HL-60 (cell line): ENCODE results near the gene TLCD3A.

ENCODE experiments used
- DNase-seq, 2 experiments: peaks; one replicate each; pipeline ENCODE4 v3.0.0-alpha.2; 2010 to 2020; ENCODE audit warnings: low read depth in 1 of 2, low spot score in 1 of 2
- H3K27ac ChIP-seq: fragments of 250-450 bp; sonication (Bioruptor Pico); replicated peaks from 2 replicates; pipeline ENCODE4 v1.5.1; 2020; ENCODE audit warnings: mild to moderate bottlenecking, moderate library complexity
- H3K27me3 ChIP-seq: fragments of 250-450 bp; sonication (Bioruptor Pico); 2 replicates; pipeline ENCODE4 v1.5.1; 2021; ENCODE audit warnings: mild to moderate bottlenecking, moderate library complexity; ENCODE audit not compliant: insufficient read depth, poor library complexity, severe bottlenecking
- H3K4me3 ChIP-seq: replicated peaks from 2 replicates; pipeline ENCODE4 v1.5.1; 2011; ENCODE audit warnings: mild to moderate bottlenecking, control low read depth, low read length; ENCODE audit not compliant: insufficient read depth
- CTCF ChIP-seq: IDR thresholded peaks from one replicate; pipeline ENCODE4 v1.5.1; 2011; ENCODE audit warnings: low read length, control low read depth, inconsistent platforms; ENCODE audit not compliant: insufficient read depth
- GABPA ChIP-seq: IDR thresholded peaks from 2 replicates; pipeline ENCODE4 v1.6.1; 2012; ENCODE audit warnings: low read depth
- POLR2AphosphoS5 ChIP-seq: IDR thresholded peaks from 2 replicates; pipeline ENCODE4 v1.6.1; 2012; ENCODE audit warnings: low read depth
- SPI1 ChIP-seq: IDR thresholded peaks from 2 replicates; pipeline ENCODE4 v1.6.1; 2012; ENCODE audit warnings: low read depth, mild to moderate bottlenecking, borderline replicate concordance
- TF ChIP-seq, protein P1 (sequence below): IDR thresholded peaks from 2 replicates; pipeline ENCODE4 v1.6.1; 2012; ENCODE audit warnings: low read depth; ENCODE audit not compliant: insufficient replicate concordance

The TLCD3A gene

GRCh38 chr17:685006-685405, 47.4 kb upstream of the TLCD3A start:
- no peak overlapping the region for H3K4me3 ChIP-seq
- DNase-seq = no peak
- H3K27me3 ChIP-seq = no peaks in the 10 kb centered on the region
- TF ChIP-seq POLR2AphosphoS5 = no peak
- TF ChIP-seq CTCF = no peak
- TF ChIP-seq, protein P1, sequence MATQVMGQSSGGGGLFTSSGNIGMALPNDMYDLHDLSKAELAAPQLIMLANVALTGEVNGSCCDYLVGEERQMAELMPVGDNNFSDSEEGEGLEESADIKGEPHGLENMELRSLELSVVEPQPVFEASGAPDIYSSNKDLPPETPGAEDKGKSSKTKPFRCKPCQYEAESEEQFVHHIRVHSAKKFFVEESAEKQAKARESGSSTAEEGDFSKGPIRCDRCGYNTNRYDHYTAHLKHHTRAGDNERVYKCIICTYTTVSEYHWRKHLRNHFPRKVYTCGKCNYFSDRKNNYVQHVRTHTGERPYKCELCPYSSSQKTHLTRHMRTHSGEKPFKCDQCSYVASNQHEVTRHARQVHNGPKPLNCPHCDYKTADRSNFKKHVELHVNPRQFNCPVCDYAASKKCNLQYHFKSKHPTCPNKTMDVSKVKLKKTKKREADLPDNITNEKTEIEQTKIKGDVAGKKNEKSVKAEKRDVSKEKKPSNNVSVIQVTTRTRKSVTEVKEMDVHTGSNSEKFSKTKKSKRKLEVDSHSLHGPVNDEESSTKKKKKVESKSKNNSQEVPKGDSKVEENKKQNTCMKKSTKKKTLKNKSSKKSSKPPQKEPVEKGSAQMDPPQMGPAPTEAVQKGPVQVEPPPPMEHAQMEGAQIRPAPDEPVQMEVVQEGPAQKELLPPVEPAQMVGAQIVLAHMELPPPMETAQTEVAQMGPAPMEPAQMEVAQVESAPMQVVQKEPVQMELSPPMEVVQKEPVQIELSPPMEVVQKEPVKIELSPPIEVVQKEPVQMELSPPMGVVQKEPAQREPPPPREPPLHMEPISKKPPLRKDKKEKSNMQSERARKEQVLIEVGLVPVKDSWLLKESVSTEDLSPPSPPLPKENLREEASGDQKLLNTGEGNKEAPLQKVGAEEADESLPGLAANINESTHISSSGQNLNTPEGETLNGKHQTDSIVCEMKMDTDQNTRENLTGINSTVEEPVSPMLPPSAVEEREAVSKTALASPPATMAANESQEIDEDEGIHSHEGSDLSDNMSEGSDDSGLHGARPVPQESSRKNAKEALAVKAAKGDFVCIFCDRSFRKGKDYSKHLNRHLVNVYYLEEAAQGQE = no peak
- TF ChIP-seq SPI1 = no peak
- TF ChIP-seq GABPA = no peak
- no peak overlapping the region for H3K27ac ChIP-seq

DNA sequence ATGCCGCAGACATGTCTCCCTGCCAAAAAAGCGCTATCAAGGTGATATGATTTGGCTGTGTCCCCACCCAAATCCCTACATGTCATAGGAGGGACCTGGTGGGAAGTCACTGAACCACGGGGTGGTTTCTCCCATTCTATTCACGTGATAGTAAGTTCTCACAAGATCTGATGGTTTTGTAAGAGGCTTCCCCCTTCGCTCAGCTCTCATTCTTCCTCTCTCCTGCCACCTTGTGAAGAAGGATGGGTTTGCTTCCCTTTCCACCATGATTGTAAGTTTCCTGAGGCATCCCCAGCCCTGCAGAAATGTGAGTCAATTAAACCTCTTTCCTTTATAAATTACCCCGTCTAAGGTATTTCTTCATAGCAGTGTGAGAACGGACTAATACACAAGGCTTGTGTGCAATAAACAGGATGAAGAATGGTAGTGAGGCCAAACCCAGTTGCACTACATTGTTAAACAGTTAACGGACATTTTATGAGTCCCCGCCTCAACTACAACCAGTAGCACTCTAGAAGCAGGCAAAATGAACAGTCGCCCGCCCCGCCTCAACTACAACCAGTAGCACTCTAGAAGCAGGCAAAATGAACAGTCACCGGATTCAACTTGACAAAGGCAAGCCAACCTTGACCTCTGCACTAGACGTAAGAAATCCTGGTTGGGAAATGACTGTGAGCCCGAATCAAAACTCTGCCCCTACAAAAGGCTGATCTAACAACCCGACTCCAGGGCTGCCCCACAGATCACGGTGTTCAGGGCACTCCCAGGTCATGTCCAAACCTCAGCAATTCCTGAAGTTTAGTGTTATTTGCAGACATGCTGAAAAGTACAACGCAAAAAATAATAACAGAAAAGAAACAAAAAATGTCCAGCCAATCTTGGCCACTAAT, 44.1 kb upstream of the TLCD3A start:
- Histone ChIP-seq H3K27ac (peak overlapping the region; percentile 19; the same call in 1 of the 2 replicates), H3K4me3 (no peak overlapping the region), H3K27me3 (no peaks in the 10 kb centered on the region)
- peak; percentile 28 to 55 for DNase-seq
- TF ChIP-seq, protein P1 = no peak
- TF ChIP-seq CTCF = no peak
- peak; percentile 25; the same call in 1 of the 2 replicates for TF ChIP-seq SPI1

DNA sequence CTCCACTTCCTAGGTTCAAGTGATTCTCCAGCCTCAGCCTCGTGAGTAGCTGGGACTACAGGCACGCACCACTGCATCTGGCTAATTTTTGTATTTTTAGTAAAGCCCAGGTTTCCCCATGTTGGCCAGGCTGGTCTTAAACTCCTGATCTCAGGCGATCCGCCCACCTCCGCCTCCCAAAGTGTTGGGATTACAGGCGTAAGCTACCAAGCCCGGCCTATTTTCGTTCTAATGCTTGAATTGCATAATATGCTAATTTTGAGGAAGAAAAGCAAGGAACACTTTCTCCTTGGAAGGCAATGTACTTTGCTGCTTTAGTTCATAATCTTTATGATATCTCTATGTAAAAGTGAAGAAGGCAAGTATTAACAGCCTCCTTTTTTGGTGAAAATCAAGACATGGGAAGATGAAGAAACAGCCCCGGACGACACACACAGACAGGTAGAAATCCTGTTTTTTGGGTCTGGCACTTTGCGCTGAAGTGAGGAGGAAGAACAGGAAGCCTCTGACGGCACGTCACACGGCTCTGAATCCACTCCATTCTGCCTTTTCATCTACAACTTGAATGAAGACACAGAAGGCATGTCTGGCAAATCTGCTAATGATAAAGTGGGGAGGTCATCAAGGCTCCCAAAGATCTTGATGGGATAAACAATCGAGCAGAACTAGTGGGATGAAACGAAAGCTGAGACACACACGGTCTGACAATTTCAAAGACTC, 42.7 kb upstream of the TLCD3A start:
- DNase-seq = no peak
- H3K4me3 ChIP-seq = no peak overlapping the region

More for the DNA sequence above, 42.7 kb upstream of the TLCD3A start:
- Histone ChIP-seq H3K27ac (no peak overlapping the region), H3K27me3 (no peaks in the 10 kb centered on the region)
- no peak for TF ChIP-seq POLR2AphosphoS5
- no peak for TF ChIP-seq GABPA
- no peak for TF ChIP-seq CTCF
- TF ChIP-seq, protein P1 = no peak
- no peak for TF ChIP-seq SPI1
